ENCODE results near the gene BMP7.
A peak's percentile ranks its signal among the peaks of the same experiment; 100 is the strongest.

Gene BMP7

GRCh38 chr20:57290178-57290484, 23.7 kb upstream of the BMP7 start:
- no peak overlapping the region for H3K4me3 ChIP-seq
- no peak overlapping the region for H3K4me2 ChIP-seq
- H3K4me1 ChIP-seq = peaks cover 0 to 21% (median 16%) of the 10 kb centered on the region in 10 experiments; a peak in 16 of 20 replicates
- no peak overlapping the region for H3K9ac ChIP-seq
- H3K9me3 ChIP-seq (replicated peaks in 1 of 11) = no peaks in the 10 kb centered on the region
- no peaks in the 10 kb centered on the region for H3K36me3 ChIP-seq
- H4K20me1 ChIP-seq = no peaks in the 10 kb centered on the region; a peak in 1 of 22 replicates
- 0 out of 22 replicates have a peak, but pooled peaks cover 0 to 3% (median 0%) of the 10 kb centered on the region in 11 experiments for H3K27me3 ChIP-seq
- TF ChIP-seq Cebpa-rat (IDR thresholded peaks at IDR 0.05) = no peak
- H3K27ac ChIP-seq = no peak overlapping the region

GRCh38 chr20:57289391-57290177, 23.1 kb upstream of the BMP7 start:
- no peak overlapping the region for H3K4me3 ChIP-seq
- no peaks in the 10 kb centered on the region for H3K9me3 ChIP-seq (replicated peaks in 1 of 11)
- 0 out of 22 replicates have a peak, but pooled peaks cover 0 to 3% (median 0%) of the 10 kb centered on the region in 11 experiments for H3K27me3 ChIP-seq
- no peak for TF ChIP-seq Cebpa-rat (IDR thresholded peaks at IDR 0.05)
- H3K27ac ChIP-seq = no peak overlapping the region
- H3K36me3 ChIP-seq = no peaks in the 10 kb centered on the region
- H3K4me2 ChIP-seq = no peak overlapping the region
- H3K9ac ChIP-seq = no peak overlapping the region
- peaks cover 0 to 26% (median 21%) of the 10 kb centered on the region in 10 experiments; a peak in 16 of 20 replicates for H3K4me1 ChIP-seq
- no peaks in the 10 kb centered on the region; a peak in 1 of 22 replicates for H4K20me1 ChIP-seq

GRCh38 chr20:57288651-57289277, 22.3 kb upstream of the BMP7 start:
- Histone ChIP-seq H3K27me3 (peaks cover 0 to 3% (median 0%) of the 10 kb centered on the region in 11 experiments; a peak in 1 of 22 replicates), H3K4me1 (peaks cover 0 to 34% (median 26%) of the 10 kb centered on the region in 10 experiments; a peak in 16 of 20 replicates), H3K4me3 (no peak overlapping the region), H3K9ac (no peak overlapping the region), H3K27ac (no peak overlapping the region), H3K36me3 (no peaks in the 10 kb centered on the region), H3K9me3 (replicated peaks in 1 of 11) (no peaks in the 10 kb centered on the region), H3K4me2 (no peak overlapping the region), H4K20me1 (no peaks in the 10 kb centered on the region; a peak in 1 of 22 replicates)
- TF ChIP-seq Cebpa-rat (IDR thresholded peaks at IDR 0.05) = no peak

- no peak overlapping the region for H3K9ac ChIP-seq
- no peak overlapping the region for H3K4me3 ChIP-seq
- H3K36me3 ChIP-seq = no peaks in the 10 kb centered on the region
- no peak overlapping the region for H3K27ac ChIP-seq
- no peak for TF ChIP-seq Cebpa-rat (IDR thresholded peaks at IDR 0.05)
- peaks cover 0 to 3% (median 0%) of the 10 kb centered on the region in 11 experiments; a peak in 1 of 22 replicates for H3K27me3 ChIP-seq
- H3K4me2 ChIP-seq = no peak overlapping the region
- no peaks in the 10 kb centered on the region for H3K9me3 ChIP-seq (replicated peaks in 1 of 11)
- H4K20me1 ChIP-seq = no peaks in the 10 kb centered on the region; a peak in 1 of 22 replicates
- H3K4me1 ChIP-seq = peaks cover 0 to 43% (median 27%) of the 10 kb centered on the region in 10 experiments; a peak in 16 of 20 replicates
Measured at GRCh38 chr20:57287901-57288300, 21.5 kb upstream of the BMP7 start.

- Histone ChIP-seq H4K20me1 (no peaks in the 10 kb centered on the region; a peak in 1 of 22 replicates), H3K4me2 (no peak overlapping the region), H3K27ac (no peak overlapping the region), H3K4me3 (no peak overlapping the region), H3K27me3 (peaks cover 0 to 3% (median 0%) of the 10 kb centered on the region in 11 experiments; a peak in 1 of 22 replicates), H3K9me3 (replicated peaks in 1 of 11) (no peaks in the 10 kb centered on the region), H3K9ac (no peak overlapping the region), H3K4me1 (peaks cover 0 to 46% (median 25%) of the 10 kb centered on the region in 10 experiments; a peak in 16 of 20 replicates), H3K36me3 (no peaks in the 10 kb centered on the region)
- TF ChIP-seq Cebpa-rat (IDR thresholded peaks at IDR 0.05) = no peak
Measured at GRCh38 chr20:57287007-57287880, 20.8 kb upstream of the BMP7 start.

- Histone ChIP-seq H3K9me3 (replicated peaks in 1 of 11) (no peaks in the 10 kb centered on the region), H3K9ac (no peak overlapping the region), H3K27me3 (no peaks in the 10 kb centered on the region; a peak in 1 of 22 replicates), H3K4me1 (peaks cover 0 to 37% (median 17%) of the 10 kb centered on the region in 10 experiments; a peak in 12 of 20 replicates), H3K27ac (no peak overlapping the region), H3K4me2 (peak overlapping the region in 8 of 11 experiments; percentile 7 to 62 (median 48); a peak in 12 of 22 replicates), H3K4me3 (no peak overlapping the region), H3K36me3 (no peaks in the 10 kb centered on the region), H4K20me1 (peaks cover 0 to 3% (median 0%) of the 10 kb centered on the region in 11 experiments; a peak in 1 of 22 replicates)
- no peak for TF ChIP-seq Cebpa-rat (IDR thresholded peaks at IDR 0.05)
Measured at GRCh38 chr20:57283860-57284259, 17.4 kb upstream of the BMP7 start.

- H3K9ac ChIP-seq = no peak overlapping the region
- H3K9me3 ChIP-seq (replicated peaks in 1 of 11) = no peaks in the 10 kb centered on the region
- 0 out of 22 replicates have a peak, but pooled peaks cover 0 to 3% (median 0%) of the 10 kb centered on the region in 11 experiments for H4K20me1 ChIP-seq
- peaks cover 0 to 37% (median 17%) of the 10 kb centered on the region in 10 experiments; a peak in 13 of 20 replicates for H3K4me1 ChIP-seq
- no peak overlapping the region for H3K4me3 ChIP-seq
- TF ChIP-seq Cebpa-rat (IDR thresholded peaks at IDR 0.05) = no peak
- H3K27ac ChIP-seq = no peak overlapping the region
- H3K4me2 ChIP-seq = peak overlapping the region in 5 of 11 experiments; percentile 47 to 62 (median 54); a peak in 9 of 22 replicates
- no peaks in the 10 kb centered on the region; a peak in 1 of 22 replicates for H3K27me3 ChIP-seq
- no peaks in the 10 kb centered on the region for H3K36me3 ChIP-seq
Measured at GRCh38 chr20:57282670-57283361, 16.4 kb upstream of the BMP7 start.

GRCh38 chr20:57281900-57282299, 15.5 kb upstream of the BMP7 start:
- no peak overlapping the region for H3K4me3 ChIP-seq

More at GRCh38 chr20:57281900-57282299, 15.5 kb upstream of the BMP7 start:
- H3K9ac ChIP-seq = no peak overlapping the region
- no peaks in the 10 kb centered on the region for H3K36me3 ChIP-seq
- no peaks in the 10 kb centered on the region; a peak in 1 of 22 replicates for H3K27me3 ChIP-seq
- no peak overlapping the region for H3K27ac ChIP-seq
- H3K4me1 ChIP-seq = peaks cover 0 to 37% (median 17%) of the 10 kb centered on the region in 10 experiments; a peak in 13 of 20 replicates
- no peak for TF ChIP-seq Cebpa-rat (IDR thresholded peaks at IDR 0.05)
- H3K9me3 ChIP-seq (replicated peaks in 1 of 11) = no peaks in the 10 kb centered on the region
- H4K20me1 ChIP-seq = 0 out of 22 replicates have a peak, but pooled peaks cover 0 to 3% (median 0%) of the 10 kb centered on the region in 11 experiments
- H3K4me2 ChIP-seq = no peak overlapping the region

Measured in BLaER1 treated with 17β-estradiol and CSF1 and Interleukin-3, amounts not matched to agents 10 nM and 100 nM (cell line).